Neuronal stem cell (in vitro differentiated cells): ENCODE measurements around the gene BCL7B.

Experiments
- DNase-seq: peaks from one replicate; pipeline ENCODE4 v3.0.0-alpha.2; 2013; ENCODE audit warnings: low spot score
- H2AFZ ChIP-seq: one replicate; pipeline ENCODE4 v1.6.1; 2013; ENCODE audit warnings: mild to moderate bottlenecking, low read length, inconsistent platforms
- H2AK5ac ChIP-seq: 2 replicates; pipeline ENCODE4 v1.6.1; 2013; ENCODE audit warnings: low read depth, mild to moderate bottlenecking, inconsistent platforms, low read length, moderate library complexity, mixed read lengths
- H2BK120ac ChIP-seq: 2 replicates; pipeline ENCODE4 v1.6.1; 2013; ENCODE audit warnings: low read depth, mild to moderate bottlenecking, inconsistent platforms, low read length, moderate library complexity, mixed read lengths
- H2BK12ac ChIP-seq: one replicate; pipeline ENCODE4 v1.6.1; 2013; ENCODE audit warnings: low read length, inconsistent platforms
- H2BK15ac ChIP-seq: 2 replicates; pipeline ENCODE4 v1.6.1; 2013; ENCODE audit warnings: mild to moderate bottlenecking, low read length, inconsistent platforms, mixed read lengths
- H2BK5ac ChIP-seq: one replicate; pipeline ENCODE4 v1.6.1; 2013; ENCODE audit warnings: inconsistent platforms, mild to moderate bottlenecking, low read length, moderate library complexity
- H3K14ac ChIP-seq: one replicate; pipeline ENCODE4 v1.6.1; 2013; ENCODE audit warnings: low read length, inconsistent platforms
- H3K18ac ChIP-seq: 2 replicates; pipeline ENCODE4 v1.6.1; 2013; ENCODE audit warnings: low read length, inconsistent platforms
- H3K23ac ChIP-seq: 2 replicates; pipeline ENCODE4 v1.6.1; 2013; ENCODE audit warnings: low read depth, mild to moderate bottlenecking, mixed read lengths, low read length, inconsistent platforms; ENCODE audit not compliant: poor library complexity
- H3K27ac ChIP-seq: replicated peaks from 3 replicates; pipeline ENCODE4 v1.5.1; 2013; ENCODE audit warnings: low read length, inconsistent platforms
- H3K27me3 ChIP-seq, 3 experiments: 2 replicates each; pipeline ENCODE4 v1.6.1; 2013; ENCODE audit warnings: low read length in 3 of 3, mild to moderate bottlenecking in 2 of 3, inconsistent platforms in 1 of 3, low read depth in 1 of 3, mixed read lengths in 1 of 3, moderate library complexity in 1 of 3; ENCODE audit not compliant: control insufficient read depth in 3 of 3, insufficient read depth in 3 of 3
- H3K36me3 ChIP-seq, 2 donors: replicated peaks in 1 of 2; 2 replicates each; pipeline ENCODE4 v1.6.1; 2013; ENCODE audit warnings: low read length in 2 of 2; ENCODE audit not compliant: control insufficient read depth in 2 of 2, insufficient read depth in 2 of 2
- H3K4ac ChIP-seq: 2 replicates; pipeline ENCODE4 v1.6.1; 2013; ENCODE audit warnings: inconsistent platforms, mild to moderate bottlenecking, low read length, moderate library complexity
- H3K4me1 ChIP-seq, 2 donors: 1 replicate in 1 of 2; 2 replicates in 1 of 2; pipeline ENCODE4 v1.6.1; 2013; ENCODE audit warnings: low read length in 2 of 2, low read depth in 1 of 2; ENCODE audit not compliant: control insufficient read depth in 2 of 2, insufficient read depth in 1 of 2
- H3K4me2 ChIP-seq: one replicate; pipeline ENCODE4 v1.6.1; 2013; ENCODE audit warnings: mild to moderate bottlenecking, low read length, inconsistent platforms; ENCODE audit not compliant: insufficient read depth, poor library complexity, severe bottlenecking
- H3K4me3 ChIP-seq, 2 donors: 2 replicates each; pipeline ENCODE4 v1.5.1; 2013; ENCODE audit warnings: low read length in 2 of 2, mild to moderate bottlenecking in 2 of 2, inconsistent platforms in 1 of 2, moderate library complexity in 1 of 2
- H3K79me1 ChIP-seq: one replicate; pipeline ENCODE4 v1.6.1; 2013; ENCODE audit warnings: low read depth, mild to moderate bottlenecking, inconsistent platforms, low read length, moderate library complexity
- H3K9ac ChIP-seq: one replicate; pipeline ENCODE4 v1.6.1; 2013; ENCODE audit warnings: mild to moderate bottlenecking, low read depth, low read length, inconsistent platforms; ENCODE audit not compliant: poor library complexity
- H3K9me3 ChIP-seq, 2 donors: replicated peaks in 1 of 2; 2 replicates each; pipeline versions ENCODE3 to v1.6.1; 2013; ENCODE audit warnings: low read length in 2 of 2, mild to moderate bottlenecking in 2 of 2, inconsistent platforms in 1 of 2, low read depth in 1 of 2, mixed read lengths in 1 of 2, moderate library complexity in 1 of 2; ENCODE audit not compliant: control insufficient read depth in 2 of 2, insufficient read depth in 1 of 2
- H4K8ac ChIP-seq: one replicate; pipeline ENCODE4 v1.6.1; 2013; ENCODE audit warnings: low read depth, mild to moderate bottlenecking, inconsistent platforms, low read length, moderate library complexity
- H4K91ac ChIP-seq: one replicate; pipeline ENCODE4 v1.6.1; 2013; ENCODE audit warnings: low read length, low read depth, mild to moderate bottlenecking, inconsistent platforms; ENCODE audit not compliant: poor library complexity
- WGBS, 2 donors: extraction: QIAGEN DNeasy Blood & Tissue Kit; methylation state at CpG; one replicate each; pipeline ENCODE4 v1.1.7; 2013; ENCODE audit warnings: missing lambda C conversion rate in 2 of 2, mixed read lengths in 1 of 2; ENCODE audit not compliant: insufficient read length in 2 of 2, insufficient replicate concordance in 1 of 2; ENCODE audit errors: extremely low coverage in 2 of 2; 5-methylcytosine and 5-hydroxymethylcytosine counted together

BCL7B gene

GRCh38 chr7:73509463-73509862 lies 48.0 kb downstream of the BCL7B start:
- no peak overlapping the region for H2BK15ac ChIP-seq
- H3K23ac ChIP-seq, result no peak overlapping the region
- H3K4me1 ChIP-seq, result no peaks in the 10 kb centered on the region
- H3K4ac ChIP-seq, result no peak overlapping the region
- no peaks in the 10 kb centered on the region for H3K27me3 ChIP-seq
- peaks cover 5% of the 10 kb centered on the region for H3K79me1 ChIP-seq
- no peak overlapping the region for H2BK120ac ChIP-seq
- no peak for DNase-seq
- no CpG with 5 or more reads among the region's 5 CpGs for WGBS, 2 donors
- H3K18ac ChIP-seq, result no peak overlapping the region
- peaks cover 0 to 2% of the 10 kb centered on the region in 2 donors for H3K9me3 ChIP-seq
- no peak overlapping the region for H3K9ac ChIP-seq
- H2BK12ac ChIP-seq, result no peak overlapping the region
- H3K4me2 ChIP-seq, result no peak overlapping the region
- peaks cover 40 to 95% of the 10 kb centered on the region in 2 donors for H3K36me3 ChIP-seq
- H4K91ac ChIP-seq, result no peak overlapping the region
- H2AFZ ChIP-seq, result no peak overlapping the region
- H2BK5ac ChIP-seq, result no peak overlapping the region
- no peak overlapping the region for H3K14ac ChIP-seq
- H3K27ac ChIP-seq, result no peak overlapping the region
- H2AK5ac ChIP-seq, result no peak overlapping the region
- no peak overlapping the region for H4K8ac ChIP-seq
- no peak overlapping the region for H3K4me3 ChIP-seq

- H2BK12ac ChIP-seq, result no peak overlapping the region
- H2BK5ac ChIP-seq, result no peak overlapping the region
- no peak for DNase-seq
- no peaks in the 10 kb centered on the region for H3K4me1 ChIP-seq
- peaks cover 0 to 2% of the 10 kb centered on the region in 2 donors for H3K9me3 ChIP-seq
- H3K4me3 ChIP-seq, result no peak overlapping the region
- H3K23ac ChIP-seq, result no peak overlapping the region
- H3K14ac ChIP-seq, result no peak overlapping the region
- no peak overlapping the region for H3K4me2 ChIP-seq
- peaks cover 48 to 95% of the 10 kb centered on the region in 2 donors for H3K36me3 ChIP-seq
- H2BK120ac ChIP-seq, result no peak overlapping the region
- H4K8ac ChIP-seq, result no peak overlapping the region
- no peak overlapping the region for H3K18ac ChIP-seq
- WGBS, 2 donors, result no CpG with 5 or more reads among the region's 2 CpGs
- H2BK15ac ChIP-seq, result no peak overlapping the region
- no peak overlapping the region for H3K9ac ChIP-seq
- no peak overlapping the region for H3K4ac ChIP-seq
- H3K79me1 ChIP-seq, result peaks cover 2% of the 10 kb centered on the region
- no peak overlapping the region for H3K27ac ChIP-seq
- H3K27me3 ChIP-seq, result no peaks in the 10 kb centered on the region
- H2AFZ ChIP-seq, result no peak overlapping the region
- no peak overlapping the region for H4K91ac ChIP-seq
- no peak overlapping the region for H2AK5ac ChIP-seq
Measured at GRCh38 chr7:73507556-73507955, 49.9 kb downstream of the BCL7B start.

GRCh38 chr7:73504920-73505319 lies 52.6 kb downstream of the BCL7B start:
- no peak overlapping the region for H3K27ac ChIP-seq
- H3K4me2 ChIP-seq, result no peak overlapping the region
- H2BK12ac ChIP-seq, result no peak overlapping the region
- WGBS, 2 donors, result no CpG with 5 or more reads among the region's 1 CpG
- H2BK5ac ChIP-seq, result no peak overlapping the region
- H2BK15ac ChIP-seq, result no peak overlapping the region
- no peak overlapping the region for H2AFZ ChIP-seq
- H3K14ac ChIP-seq, result no peak overlapping the region
- H2AK5ac ChIP-seq, result no peak overlapping the region
- H3K9me3 ChIP-seq, result no peaks in the 10 kb centered on the region
- no peaks in the 10 kb centered on the region for H3K79me1 ChIP-seq
- no peak overlapping the region for H4K8ac ChIP-seq
- H3K4ac ChIP-seq, result no peak overlapping the region
- no peak for DNase-seq
- no peak overlapping the region for H2BK120ac ChIP-seq
- H3K18ac ChIP-seq, result no peak overlapping the region
- H3K23ac ChIP-seq, result no peak overlapping the region
- H3K36me3 ChIP-seq, result peaks cover 56 to 91% of the 10 kb centered on the region in 2 donors
- H3K4me3 ChIP-seq, result no peak overlapping the region
- no peaks in the 10 kb centered on the region for H3K4me1 ChIP-seq
- H3K27me3 ChIP-seq, result no peaks in the 10 kb centered on the region
- no peak overlapping the region for H3K9ac ChIP-seq
- no peak overlapping the region for H4K91ac ChIP-seq

- no CpG with 5 or more reads among the region's 2 CpGs for WGBS, 2 donors
- no peak overlapping the region for H3K4me2 ChIP-seq
- no peak for DNase-seq
- H2BK12ac ChIP-seq, result no peak overlapping the region
- H3K36me3 ChIP-seq, result peaks cover 51 to 91% of the 10 kb centered on the region in 2 donors
- H3K9me3 ChIP-seq, result no peaks in the 10 kb centered on the region
- H4K8ac ChIP-seq, result no peak overlapping the region
- H3K27me3 ChIP-seq, result no peaks in the 10 kb centered on the region
- no peak overlapping the region for H2BK15ac ChIP-seq
- no peak overlapping the region for H3K9ac ChIP-seq
- H2AFZ ChIP-seq, result no peak overlapping the region
- no peak overlapping the region for H4K91ac ChIP-seq
- H2AK5ac ChIP-seq, result no peak overlapping the region
- H3K18ac ChIP-seq, result no peak overlapping the region
- no peaks in the 10 kb centered on the region for H3K79me1 ChIP-seq
- H3K14ac ChIP-seq, result no peak overlapping the region
- no peak overlapping the region for H2BK5ac ChIP-seq
- no peak overlapping the region for H3K27ac ChIP-seq
- no peak overlapping the region for H3K23ac ChIP-seq
- no peak overlapping the region for H3K4me3 ChIP-seq
- H3K4ac ChIP-seq, result no peak overlapping the region
- no peaks in the 10 kb centered on the region for H3K4me1 ChIP-seq
- H2BK120ac ChIP-seq, result no peak overlapping the region
Measured at GRCh38 chr7:73504017-73504416, 53.5 kb downstream of the BCL7B start.
